ENCODE results near the gene SH3BGRL2. TPM values are rescaled to one million over a fixed set of nuclear protein-coding genes. Genes with fewer than 3 reads are reported as not detected.

The SH3BGRL2 gene
- total RNA-seq, 1 experiment from 2014 or later, result 13.8 TPM

DNA sequence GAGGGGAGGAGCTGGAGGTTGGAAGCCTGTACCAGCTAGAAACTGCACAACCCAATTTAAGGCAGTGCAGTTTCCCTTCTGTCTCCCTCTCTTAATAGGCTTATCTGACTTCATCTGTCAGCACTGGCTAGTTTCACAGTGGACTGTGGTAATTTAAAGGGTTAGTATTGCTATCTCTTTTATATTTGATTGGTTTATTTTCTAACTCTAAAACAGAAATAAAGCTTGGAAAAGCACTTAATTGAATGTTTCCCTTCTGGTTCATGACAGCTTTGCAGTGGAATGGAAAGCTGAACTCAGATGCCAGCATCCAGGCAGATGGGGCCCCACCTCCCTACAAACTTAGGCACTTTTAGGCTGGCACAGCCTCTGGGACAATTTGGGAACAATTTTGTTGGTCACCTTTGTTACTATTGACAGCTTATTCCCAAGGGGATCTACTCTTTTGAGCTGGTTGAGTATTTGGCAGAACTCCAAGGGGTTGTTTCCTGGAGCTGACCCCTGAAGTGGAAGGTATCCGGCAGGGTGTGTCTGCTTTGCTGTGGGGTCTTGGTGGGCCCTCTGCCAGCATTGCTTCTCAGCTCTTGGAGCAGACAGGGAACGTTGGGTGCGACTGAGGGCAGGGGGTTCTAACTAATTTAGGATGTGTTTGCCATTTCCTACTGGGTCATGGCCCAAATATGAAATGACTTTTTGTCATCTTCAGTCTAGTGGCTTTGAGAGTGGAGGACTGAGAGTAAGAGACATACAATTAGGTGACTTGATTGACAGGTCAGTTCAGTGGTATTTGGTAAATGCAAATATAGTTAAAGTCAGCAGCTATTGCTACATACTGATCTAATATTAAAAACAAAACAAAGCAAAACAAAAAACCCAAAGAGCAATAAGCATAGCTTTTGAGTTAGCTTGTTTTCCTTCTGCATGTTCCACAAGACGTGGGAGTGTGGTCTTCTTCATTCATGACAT is 9.3 kb downstream of the SH3BGRL2 start (continued):
- TF ChIP-seq, protein P1, sequence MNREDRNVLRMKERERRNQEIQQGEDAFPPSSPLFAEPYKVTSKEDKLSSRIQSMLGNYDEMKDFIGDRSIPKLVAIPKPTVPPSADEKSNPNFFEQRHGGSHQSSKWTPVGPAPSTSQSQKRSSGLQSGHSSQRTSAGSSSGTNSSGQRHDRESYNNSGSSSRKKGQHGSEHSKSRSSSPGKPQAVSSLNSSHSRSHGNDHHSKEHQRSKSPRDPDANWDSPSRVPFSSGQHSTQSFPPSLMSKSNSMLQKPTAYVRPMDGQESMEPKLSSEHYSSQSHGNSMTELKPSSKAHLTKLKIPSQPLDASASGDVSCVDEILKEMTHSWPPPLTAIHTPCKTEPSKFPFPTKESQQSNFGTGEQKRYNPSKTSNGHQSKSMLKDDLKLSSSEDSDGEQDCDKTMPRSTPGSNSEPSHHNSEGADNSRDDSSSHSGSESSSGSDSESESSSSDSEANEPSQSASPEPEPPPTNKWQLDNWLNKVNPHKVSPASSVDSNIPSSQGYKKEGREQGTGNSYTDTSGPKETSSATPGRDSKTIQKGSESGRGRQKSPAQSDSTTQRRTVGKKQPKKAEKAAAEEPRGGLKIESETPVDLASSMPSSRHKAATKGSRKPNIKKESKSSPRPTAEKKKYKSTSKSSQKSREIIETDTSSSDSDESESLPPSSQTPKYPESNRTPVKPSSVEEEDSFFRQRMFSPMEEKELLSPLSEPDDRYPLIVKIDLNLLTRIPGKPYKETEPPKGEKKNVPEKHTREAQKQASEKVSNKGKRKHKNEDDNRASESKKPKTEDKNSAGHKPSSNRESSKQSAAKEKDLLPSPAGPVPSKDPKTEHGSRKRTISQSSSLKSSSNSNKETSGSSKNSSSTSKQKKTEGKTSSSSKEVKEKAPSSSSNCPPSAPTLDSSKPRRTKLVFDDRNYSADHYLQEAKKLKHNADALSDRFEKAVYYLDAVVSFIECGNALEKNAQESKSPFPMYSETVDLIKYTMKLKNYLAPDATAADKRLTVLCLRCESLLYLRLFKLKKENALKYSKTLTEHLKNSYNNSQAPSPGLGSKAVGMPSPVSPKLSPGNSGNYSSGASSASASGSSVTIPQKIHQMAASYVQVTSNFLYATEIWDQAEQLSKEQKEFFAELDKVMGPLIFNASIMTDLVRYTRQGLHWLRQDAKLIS (CRISPR knock-in tag; IDR thresholded peaks at IDR 0.05; ENCODE audit: borderline replicate concordance), result no peak
- TF ChIP-seq, protein P2, sequence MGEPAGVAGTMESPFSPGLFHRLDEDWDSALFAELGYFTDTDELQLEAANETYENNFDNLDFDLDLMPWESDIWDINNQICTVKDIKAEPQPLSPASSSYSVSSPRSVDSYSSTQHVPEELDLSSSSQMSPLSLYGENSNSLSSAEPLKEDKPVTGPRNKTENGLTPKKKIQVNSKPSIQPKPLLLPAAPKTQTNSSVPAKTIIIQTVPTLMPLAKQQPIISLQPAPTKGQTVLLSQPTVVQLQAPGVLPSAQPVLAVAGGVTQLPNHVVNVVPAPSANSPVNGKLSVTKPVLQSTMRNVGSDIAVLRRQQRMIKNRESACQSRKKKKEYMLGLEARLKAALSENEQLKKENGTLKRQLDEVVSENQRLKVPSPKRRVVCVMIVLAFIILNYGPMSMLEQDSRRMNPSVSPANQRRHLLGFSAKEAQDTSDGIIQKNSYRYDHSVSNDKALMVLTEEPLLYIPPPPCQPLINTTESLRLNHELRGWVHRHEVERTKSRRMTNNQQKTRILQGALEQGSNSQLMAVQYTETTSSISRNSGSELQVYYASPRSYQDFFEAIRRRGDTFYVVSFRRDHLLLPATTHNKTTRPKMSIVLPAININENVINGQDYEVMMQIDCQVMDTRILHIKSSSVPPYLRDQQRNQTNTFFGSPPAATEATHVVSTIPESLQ (CRISPR knock-in tag; IDR thresholded peaks at IDR 0.05), result no peak
- TF ChIP-seq NFE2L1 (CRISPR knock-in tag; IDR thresholded peaks at IDR 0.05) (no peak), ZNF396 (CRISPR knock-in tag; IDR thresholded peaks at IDR 0.05; ENCODE audit: borderline replicate concordance) (no peak), JAZF1 (CRISPR knock-in tag; IDR thresholded peaks at IDR 0.05) (no peak), GABPB1 (CRISPR knock-in tag; IDR thresholded peaks at IDR 0.05) (no peak), ZNF232 (CRISPR knock-in tag; IDR thresholded peaks at IDR 0.05) (no peak), JUN (CRISPR knock-in tag; IDR thresholded peaks at IDR 0.05) (no peak), NFATC4 (CRISPR knock-in tag; IDR thresholded peaks at IDR 0.05) (no peak), ATF1 (CRISPR knock-in tag; IDR thresholded peaks at IDR 0.05) (no peak)
- TF ChIP-seq, protein P3, sequence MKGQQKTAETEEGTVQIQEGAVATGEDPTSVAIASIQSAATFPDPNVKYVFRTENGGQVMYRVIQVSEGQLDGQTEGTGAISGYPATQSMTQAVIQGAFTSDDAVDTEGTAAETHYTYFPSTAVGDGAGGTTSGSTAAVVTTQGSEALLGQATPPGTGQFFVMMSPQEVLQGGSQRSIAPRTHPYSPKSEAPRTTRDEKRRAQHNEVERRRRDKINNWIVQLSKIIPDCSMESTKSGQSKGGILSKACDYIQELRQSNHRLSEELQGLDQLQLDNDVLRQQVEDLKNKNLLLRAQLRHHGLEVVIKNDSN (CRISPR knock-in tag; IDR thresholded peaks at IDR 0.05), result no peak
- TF ChIP-seq, protein P4, sequence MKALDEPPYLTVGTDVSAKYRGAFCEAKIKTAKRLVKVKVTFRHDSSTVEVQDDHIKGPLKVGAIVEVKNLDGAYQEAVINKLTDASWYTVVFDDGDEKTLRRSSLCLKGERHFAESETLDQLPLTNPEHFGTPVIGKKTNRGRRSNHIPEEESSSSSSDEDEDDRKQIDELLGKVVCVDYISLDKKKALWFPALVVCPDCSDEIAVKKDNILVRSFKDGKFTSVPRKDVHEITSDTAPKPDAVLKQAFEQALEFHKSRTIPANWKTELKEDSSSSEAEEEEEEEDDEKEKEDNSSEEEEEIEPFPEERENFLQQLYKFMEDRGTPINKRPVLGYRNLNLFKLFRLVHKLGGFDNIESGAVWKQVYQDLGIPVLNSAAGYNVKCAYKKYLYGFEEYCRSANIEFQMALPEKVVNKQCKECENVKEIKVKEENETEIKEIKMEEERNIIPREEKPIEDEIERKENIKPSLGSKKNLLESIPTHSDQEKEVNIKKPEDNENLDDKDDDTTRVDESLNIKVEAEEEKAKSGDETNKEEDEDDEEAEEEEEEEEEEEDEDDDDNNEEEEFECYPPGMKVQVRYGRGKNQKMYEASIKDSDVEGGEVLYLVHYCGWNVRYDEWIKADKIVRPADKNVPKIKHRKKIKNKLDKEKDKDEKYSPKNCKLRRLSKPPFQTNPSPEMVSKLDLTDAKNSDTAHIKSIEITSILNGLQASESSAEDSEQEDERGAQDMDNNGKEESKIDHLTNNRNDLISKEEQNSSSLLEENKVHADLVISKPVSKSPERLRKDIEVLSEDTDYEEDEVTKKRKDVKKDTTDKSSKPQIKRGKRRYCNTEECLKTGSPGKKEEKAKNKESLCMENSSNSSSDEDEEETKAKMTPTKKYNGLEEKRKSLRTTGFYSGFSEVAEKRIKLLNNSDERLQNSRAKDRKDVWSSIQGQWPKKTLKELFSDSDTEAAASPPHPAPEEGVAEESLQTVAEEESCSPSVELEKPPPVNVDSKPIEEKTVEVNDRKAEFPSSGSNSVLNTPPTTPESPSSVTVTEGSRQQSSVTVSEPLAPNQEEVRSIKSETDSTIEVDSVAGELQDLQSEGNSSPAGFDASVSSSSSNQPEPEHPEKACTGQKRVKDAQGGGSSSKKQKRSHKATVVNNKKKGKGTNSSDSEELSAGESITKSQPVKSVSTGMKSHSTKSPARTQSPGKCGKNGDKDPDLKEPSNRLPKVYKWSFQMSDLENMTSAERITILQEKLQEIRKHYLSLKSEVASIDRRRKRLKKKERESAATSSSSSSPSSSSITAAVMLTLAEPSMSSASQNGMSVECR (CRISPR knock-in tag; IDR thresholded peaks at IDR 0.05; ENCODE audit: borderline replicate concordance), result no peak
- TF ChIP-seq, protein P5, sequence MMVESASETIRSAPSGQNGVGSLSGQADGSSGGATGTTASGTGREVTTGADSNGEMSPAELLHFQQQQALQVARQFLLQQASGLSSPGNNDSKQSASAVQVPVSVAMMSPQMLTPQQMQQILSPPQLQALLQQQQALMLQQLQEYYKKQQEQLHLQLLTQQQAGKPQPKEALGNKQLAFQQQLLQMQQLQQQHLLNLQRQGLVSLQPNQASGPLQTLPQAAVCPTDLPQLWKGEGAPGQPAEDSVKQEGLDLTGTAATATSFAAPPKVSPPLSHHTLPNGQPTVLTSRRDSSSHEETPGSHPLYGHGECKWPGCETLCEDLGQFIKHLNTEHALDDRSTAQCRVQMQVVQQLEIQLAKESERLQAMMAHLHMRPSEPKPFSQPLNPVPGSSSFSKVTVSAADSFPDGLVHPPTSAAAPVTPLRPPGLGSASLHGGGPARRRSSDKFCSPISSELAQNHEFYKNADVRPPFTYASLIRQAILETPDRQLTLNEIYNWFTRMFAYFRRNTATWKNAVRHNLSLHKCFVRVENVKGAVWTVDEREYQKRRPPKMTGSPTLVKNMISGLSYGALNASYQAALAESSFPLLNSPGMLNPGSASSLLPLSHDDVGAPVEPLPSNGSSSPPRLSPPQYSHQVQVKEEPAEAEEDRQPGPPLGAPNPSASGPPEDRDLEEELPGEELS (CRISPR knock-in tag; IDR thresholded peaks at IDR 0.05), result no peak
- TF ChIP-seq, protein P6, sequence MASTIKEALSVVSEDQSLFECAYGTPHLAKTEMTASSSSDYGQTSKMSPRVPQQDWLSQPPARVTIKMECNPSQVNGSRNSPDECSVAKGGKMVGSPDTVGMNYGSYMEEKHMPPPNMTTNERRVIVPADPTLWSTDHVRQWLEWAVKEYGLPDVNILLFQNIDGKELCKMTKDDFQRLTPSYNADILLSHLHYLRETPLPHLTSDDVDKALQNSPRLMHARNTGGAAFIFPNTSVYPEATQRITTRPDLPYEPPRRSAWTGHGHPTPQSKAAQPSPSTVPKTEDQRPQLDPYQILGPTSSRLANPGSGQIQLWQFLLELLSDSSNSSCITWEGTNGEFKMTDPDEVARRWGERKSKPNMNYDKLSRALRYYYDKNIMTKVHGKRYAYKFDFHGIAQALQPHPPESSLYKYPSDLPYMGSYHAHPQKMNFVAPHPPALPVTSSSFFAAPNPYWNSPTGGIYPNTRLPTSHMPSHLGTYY (CRISPR knock-in tag; IDR thresholded peaks at IDR 0.05), result no peak
- TF ChIP-seq, protein P7, sequence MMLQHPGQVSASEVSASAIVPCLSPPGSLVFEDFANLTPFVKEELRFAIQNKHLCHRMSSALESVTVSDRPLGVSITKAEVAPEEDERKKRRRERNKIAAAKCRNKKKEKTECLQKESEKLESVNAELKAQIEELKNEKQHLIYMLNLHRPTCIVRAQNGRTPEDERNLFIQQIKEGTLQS (CRISPR knock-in tag; conservative IDR thresholded peaks at IDR 0.05), result no peak
